Lower leg skin (tissue), 3 donors: ENCODE measurements around the gene PTPRT.

Experiments
- POLR2A ChIP-seq, 2 donors: fragments of 450-650 bp; IDR thresholded peaks; one replicate each; pipeline ENCODE4 v1.6.1; 2016 to 2017; ENCODE audit warnings: antibody characterized with exemption in 2 of 2, mild to moderate bottlenecking in 1 of 2, moderate library complexity in 1 of 2
- TF ChIP-seq, protein P1 (sequence below), 3 donors: fragments of 450-650 bp; IDR thresholded peaks; one replicate each; pipeline ENCODE4 v1.5.1; 2016; ENCODE audit warnings: antibody characterized with exemption in 3 of 3, mild to moderate bottlenecking in 3 of 3, moderate library complexity in 2 of 3

DNA sequence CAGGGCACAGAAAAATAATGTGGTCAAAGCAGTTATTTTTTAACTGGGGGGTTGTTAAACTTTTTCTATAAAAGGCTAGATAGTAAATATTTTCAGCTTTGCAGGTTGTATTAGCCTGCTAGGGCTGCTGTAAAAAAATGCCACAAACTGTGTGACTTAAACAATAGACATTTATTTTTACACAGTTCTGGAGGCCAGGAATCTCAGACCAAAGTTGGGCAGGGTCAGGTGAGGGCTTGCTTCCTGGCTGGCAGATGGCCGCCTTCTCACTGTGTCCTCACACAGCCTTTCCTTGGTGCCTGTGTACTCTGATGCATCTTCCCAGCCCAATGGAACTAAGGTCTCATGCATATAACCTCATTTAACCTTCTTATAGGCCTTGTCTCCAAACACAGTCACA, 294.7 kb downstream of the PTPRT start:
- TF ChIP-seq, protein P1, sequence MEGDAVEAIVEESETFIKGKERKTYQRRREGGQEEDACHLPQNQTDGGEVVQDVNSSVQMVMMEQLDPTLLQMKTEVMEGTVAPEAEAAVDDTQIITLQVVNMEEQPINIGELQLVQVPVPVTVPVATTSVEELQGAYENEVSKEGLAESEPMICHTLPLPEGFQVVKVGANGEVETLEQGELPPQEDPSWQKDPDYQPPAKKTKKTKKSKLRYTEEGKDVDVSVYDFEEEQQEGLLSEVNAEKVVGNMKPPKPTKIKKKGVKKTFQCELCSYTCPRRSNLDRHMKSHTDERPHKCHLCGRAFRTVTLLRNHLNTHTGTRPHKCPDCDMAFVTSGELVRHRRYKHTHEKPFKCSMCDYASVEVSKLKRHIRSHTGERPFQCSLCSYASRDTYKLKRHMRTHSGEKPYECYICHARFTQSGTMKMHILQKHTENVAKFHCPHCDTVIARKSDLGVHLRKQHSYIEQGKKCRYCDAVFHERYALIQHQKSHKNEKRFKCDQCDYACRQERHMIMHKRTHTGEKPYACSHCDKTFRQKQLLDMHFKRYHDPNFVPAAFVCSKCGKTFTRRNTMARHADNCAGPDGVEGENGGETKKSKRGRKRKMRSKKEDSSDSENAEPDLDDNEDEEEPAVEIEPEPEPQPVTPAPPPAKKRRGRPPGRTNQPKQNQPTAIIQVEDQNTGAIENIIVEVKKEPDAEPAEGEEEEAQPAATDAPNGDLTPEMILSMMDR (IDR thresholded peaks at IDR 0.05): no peak
- no peak for TF ChIP-seq POLR2A (IDR thresholded peaks at IDR 0.05)
